HepG2 (cell line): ENCODE measurements around the gene MTSS2. TPM values are rescaled to one million over a fixed set of nuclear protein-coding genes. Genes with fewer than 3 reads are reported as not detected.

Experiments used
- ADNP ChIP-seq: sonication (generic); formaldehyde crosslinking; IDR thresholded peaks from 2 replicates; pipeline ENCODE4 v1.4.0; 2020; ENCODE audit warnings: missing genetic modification reagents
- CENPT ChIP-seq: sonication (generic); formaldehyde crosslinking; IDR thresholded peaks from 2 replicates; pipeline ENCODE4 v1.8.0; 2022; ENCODE audit warnings: low read depth, mild to moderate bottlenecking, moderate library complexity, missing genetic modification reagents
- CENPX ChIP-seq: sonication (generic); formaldehyde crosslinking; IDR thresholded peaks from 2 replicates; pipeline ENCODE4 v1.9.0; 2021; ENCODE audit warnings: mild to moderate bottlenecking, missing genetic modification reagents, moderate library complexity
- ESRRA ChIP-seq: sonication (generic); formaldehyde crosslinking; IDR thresholded peaks from 2 replicates; pipeline ENCODE4 v1.5.1; 2020; ENCODE audit warnings: mild to moderate bottlenecking, low read depth, missing genetic modification reagents
- FOXA3 ChIP-seq: IDR thresholded peaks from 2 replicates; pipeline ENCODE4 v1.6.1; 2016; ENCODE audit warnings: missing genetic modification reagents, missing compliant biosample characterization
- GZF1 ChIP-seq: sonication (generic); formaldehyde crosslinking; IDR thresholded peaks from 2 replicates; pipeline ENCODE4 v1.5.1; 2020; ENCODE audit warnings: mild to moderate bottlenecking, missing genetic modification reagents
- MIXL1 ChIP-seq: IDR thresholded peaks from 2 replicates; pipeline ENCODE4 v1.6.1; 2016
- NFATC3 ChIP-seq: sonication (generic); formaldehyde crosslinking; IDR thresholded peaks from 2 replicates; pipeline ENCODE4 v1.5.1; 2020; ENCODE audit warnings: mild to moderate bottlenecking, missing genetic modification reagents
- PAX8 ChIP-seq: sonication (generic); formaldehyde crosslinking; IDR thresholded peaks from 2 replicates; pipeline ENCODE4 v1.8.0; 2022; ENCODE audit warnings: mild to moderate bottlenecking, missing genetic modification reagents, borderline replicate concordance
- PPARG ChIP-seq: conservative IDR thresholded peaks from 2 replicates; pipeline ENCODE4 v1.6.1; 2016; ENCODE audit warnings: missing biosample characterization, missing genetic modification reagents
- PTBP1 ChIP-seq: fragments of 200-400 bp; formaldehyde crosslinking; IDR thresholded peaks from 2 replicates; pipeline ENCODE4 v1.6.1; 2018; ENCODE audit warnings: low read length, low read depth; ENCODE audit not compliant: poor library complexity, severe bottlenecking
- RFX5 ChIP-seq: IDR thresholded peaks from 2 replicates; pipeline ENCODE4 v1.6.1; 2011; ENCODE audit warnings: low read depth, low read length, improper control_type of control experiment
- SETDB1 ChIP-seq: sonication (generic); formaldehyde crosslinking; IDR thresholded peaks from 2 replicates; pipeline ENCODE4 v1.5.1; 2020; ENCODE audit warnings: missing genetic modification reagents, mild to moderate bottlenecking, borderline replicate concordance
- ZEB1 ChIP-seq: IDR thresholded peaks from 2 replicates; pipeline ENCODE4 v1.6.1; 2012; ENCODE audit warnings: mild to moderate bottlenecking, low read depth, inconsistent platforms; ENCODE audit not compliant: insufficient replicate concordance
- ZNF234 ChIP-seq: sonication (generic); formaldehyde crosslinking; conservative IDR thresholded peaks from 2 replicates; pipeline ENCODE4 v1.5.1; 2020; ENCODE audit warnings: mild to moderate bottlenecking, missing genetic modification reagents
- ZNF557 ChIP-seq: sonication (generic); formaldehyde crosslinking; IDR thresholded peaks from 2 replicates; pipeline ENCODE4 v1.4.0; 2020; ENCODE audit warnings: missing genetic modification reagents
- ZNF644 ChIP-seq: IDR thresholded peaks from 2 replicates; pipeline ENCODE4 v1.6.1; 2016; ENCODE audit warnings: low read depth
- ZNF850 ChIP-seq: sonication (generic); formaldehyde crosslinking; conservative IDR thresholded peaks from 2 replicates; pipeline ENCODE4 v1.9.0; 2021; ENCODE audit warnings: mild to moderate bottlenecking, missing genetic modification reagents
- ZSCAN20 ChIP-seq: sonication (generic); formaldehyde crosslinking; IDR thresholded peaks from 2 replicates; pipeline ENCODE4 v1.4.0; 2020; ENCODE audit warnings: missing genetic modification reagents, mild to moderate bottlenecking, borderline replicate concordance
- polyA plus RNA-seq, 8 experiments: library from polyadenylated mRNA; depleted of rRNA in 3 of 8; stranded (reverse) in 7 of 8; unstranded in 1 of 8; fragments of >200 nt; fragmentation: Illumina TruSeq in 4 of 8; extraction: Trizol in 4 of 8; gene quantifications; 2 replicates each; pipeline versions ENCODE4 v1.2.1 to v1.2.3, GENCODE V29; 2011 to 2016; ENCODE audit warnings: low read depth in 4 of 8, missing spikeins in 1 of 8, mixed read lengths in 1 of 8; ENCODE audit not compliant: insufficient read depth in 1 of 8
- total RNA-seq, 5 experiments: library from RNA; depleted of rRNA; stranded (reverse); fragments of >200 nt; fragmentation: Illumina TruSeq; extraction: Trizol; gene quantifications; 2 replicates each; pipeline ENCODE4 v1.2.3, GENCODE V29; 2016; ENCODE audit warnings: low read depth in 1 of 5
- TF ChIP-seq, protein P1 (sequence below): sonication (generic); formaldehyde crosslinking; IDR thresholded peaks from 2 replicates; pipeline ENCODE4 v1.8.0; 2022; ENCODE audit warnings: mild to moderate bottlenecking, missing genetic modification reagents
- TF ChIP-seq, protein P2 (sequence below): sonication (generic); formaldehyde crosslinking; IDR thresholded peaks from 2 replicates; pipeline ENCODE4 v1.5.0; 2020; ENCODE audit warnings: mild to moderate bottlenecking, missing genetic modification reagents, borderline replicate concordance
- TF ChIP-seq, protein P3 (sequence below): sonication (generic); formaldehyde crosslinking; IDR thresholded peaks from 2 replicates; pipeline ENCODE4 v1.9.0; 2021; ENCODE audit warnings: missing genetic modification reagents, borderline replicate concordance
- TF ChIP-seq, protein P4 (sequence below): sonication (generic); formaldehyde crosslinking; IDR thresholded peaks from 2 replicates; pipeline ENCODE4 v1.8.0; 2023; ENCODE audit warnings: mild to moderate bottlenecking, missing genetic modification reagents
- TF ChIP-seq, protein P5 (sequence below): sonication (generic); formaldehyde crosslinking; IDR thresholded peaks from 2 replicates; pipeline ENCODE4 v1.4.0; 2020; ENCODE audit warnings: mild to moderate bottlenecking, missing genetic modification reagents

Gene MTSS2
- total and polyA plus RNA-seq, 2 of the 13 experiments (the other 11 are each of a cell fraction or from before 2014, with no cell fraction given) = 132 to 242 TPM

DNA sequence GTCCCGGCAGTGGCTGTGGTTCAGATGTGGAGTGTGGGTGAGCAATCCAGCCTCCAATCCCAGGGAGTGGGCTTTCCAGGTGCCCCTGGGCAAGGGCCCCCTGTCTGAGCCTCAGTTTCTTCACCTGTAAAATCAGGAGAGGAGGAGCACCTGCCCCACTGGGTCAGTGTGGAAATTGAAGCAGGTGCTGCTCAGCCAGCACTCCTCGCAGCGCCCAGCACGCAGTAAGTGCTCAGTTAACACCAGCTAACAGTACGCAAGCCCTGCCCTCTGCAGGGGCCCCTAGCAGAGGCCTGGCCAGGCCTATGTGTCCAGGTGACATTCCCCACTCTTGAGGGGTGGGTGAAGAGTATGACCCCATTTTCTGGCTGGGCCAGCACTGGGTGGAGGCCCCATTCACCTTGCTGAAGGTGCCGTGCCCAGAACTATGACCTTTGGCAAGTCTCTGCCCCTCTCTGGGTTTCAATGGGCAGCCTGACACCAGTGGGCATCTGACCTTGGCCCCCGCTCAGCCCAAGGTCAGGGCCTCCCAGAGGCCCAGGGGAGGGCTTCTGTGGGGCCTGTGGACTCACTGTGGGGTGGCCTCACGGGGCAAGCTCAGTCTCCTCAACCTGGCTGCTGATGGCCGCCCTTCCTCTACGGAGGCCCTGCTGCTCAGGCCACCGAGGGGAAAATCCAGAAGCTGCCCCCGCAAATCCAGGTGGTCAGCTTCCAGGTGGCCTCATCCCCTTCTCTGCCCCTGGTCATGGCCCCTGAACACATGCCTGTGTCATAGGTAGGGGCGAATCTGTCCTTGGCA lies 2.5 kb downstream of the MTSS2 start (continued):
- TF ChIP-seq, protein P1, sequence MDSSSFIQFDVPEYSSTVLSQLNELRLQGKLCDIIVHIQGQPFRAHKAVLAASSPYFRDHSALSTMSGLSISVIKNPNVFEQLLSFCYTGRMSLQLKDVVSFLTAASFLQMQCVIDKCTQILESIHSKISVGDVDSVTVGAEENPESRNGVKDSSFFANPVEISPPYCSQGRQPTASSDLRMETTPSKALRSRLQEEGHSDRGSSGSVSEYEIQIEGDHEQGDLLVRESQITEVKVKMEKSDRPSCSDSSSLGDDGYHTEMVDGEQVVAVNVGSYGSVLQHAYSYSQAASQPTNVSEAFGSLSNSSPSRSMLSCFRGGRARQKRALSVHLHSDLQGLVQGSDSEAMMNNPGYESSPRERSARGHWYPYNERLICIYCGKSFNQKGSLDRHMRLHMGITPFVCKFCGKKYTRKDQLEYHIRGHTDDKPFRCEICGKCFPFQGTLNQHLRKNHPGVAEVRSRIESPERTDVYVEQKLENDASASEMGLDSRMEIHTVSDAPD = no peak
- TF ChIP-seq PPARG (no peak), ZNF644 (CRISPR knock-in tag) (no peak), NFATC3 (no peak), ADNP (CRISPR knock-in tag) (peak; percentile 73), ZNF850 (CRISPR knock-in tag) (no peak), ZNF234 (CRISPR knock-in tag) (no peak), ZNF557 (CRISPR knock-in tag) (no peak), FOXA3 (peak; percentile 29; the same call in 1 of the 2 replicates), ZSCAN20 (CRISPR knock-in tag) (0 out of 2 replicates have a peak, but pooled peaks have one; percentile 33), ZEB1 (no peak), CENPX (CRISPR knock-in tag) (no peak), PTBP1 (peak; percentile 44), GZF1 (CRISPR knock-in tag) (no peak), MIXL1 (CRISPR knock-in tag) (no peak), CENPT (CRISPR knock-in tag) (no peak), PAX8 (CRISPR knock-in tag) (no peak), RFX5 (no peak), ESRRA (CRISPR knock-in tag) (peak; percentile 98), SETDB1 (CRISPR knock-in tag) (no peak)
- TF ChIP-seq, protein P2, sequence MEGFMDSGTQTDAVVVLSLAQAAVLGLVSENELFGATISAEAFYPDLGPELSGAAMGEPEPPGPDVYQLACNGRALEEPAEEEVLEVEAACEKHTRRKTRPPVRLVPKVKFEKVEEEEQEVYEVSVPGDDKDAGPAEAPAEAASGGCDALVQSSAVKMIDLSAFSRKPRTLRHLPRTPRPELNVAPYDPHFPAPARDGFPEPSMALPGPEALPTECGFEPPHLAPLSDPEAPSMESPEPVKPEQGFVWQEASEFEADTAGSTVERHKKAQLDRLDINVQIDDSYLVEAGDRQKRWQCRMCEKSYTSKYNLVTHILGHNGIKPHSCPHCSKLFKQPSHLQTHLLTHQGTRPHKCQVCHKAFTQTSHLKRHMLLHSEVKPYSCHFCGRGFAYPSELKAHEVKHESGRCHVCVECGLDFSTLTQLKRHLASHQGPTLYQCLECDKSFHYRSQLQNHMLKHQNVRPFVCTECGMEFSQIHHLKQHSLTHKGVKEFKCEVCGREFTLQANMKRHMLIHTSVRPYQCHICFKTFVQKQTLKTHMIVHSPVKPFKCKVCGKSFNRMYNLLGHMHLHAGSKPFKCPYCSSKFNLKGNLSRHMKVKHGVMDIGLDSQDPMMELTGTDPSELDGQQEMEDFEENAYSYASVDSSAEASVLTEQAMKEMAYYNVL (CRISPR knock-in tag) = no peak
- TF ChIP-seq, protein P3, sequence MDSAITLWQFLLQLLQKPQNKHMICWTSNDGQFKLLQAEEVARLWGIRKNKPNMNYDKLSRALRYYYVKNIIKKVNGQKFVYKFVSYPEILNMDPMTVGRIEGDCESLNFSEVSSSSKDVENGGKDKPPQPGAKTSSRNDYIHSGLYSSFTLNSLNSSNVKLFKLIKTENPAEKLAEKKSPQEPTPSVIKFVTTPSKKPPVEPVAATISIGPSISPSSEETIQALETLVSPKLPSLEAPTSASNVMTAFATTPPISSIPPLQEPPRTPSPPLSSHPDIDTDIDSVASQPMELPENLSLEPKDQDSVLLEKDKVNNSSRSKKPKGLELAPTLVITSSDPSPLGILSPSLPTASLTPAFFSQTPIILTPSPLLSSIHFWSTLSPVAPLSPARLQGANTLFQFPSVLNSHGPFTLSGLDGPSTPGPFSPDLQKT (CRISPR knock-in tag) = peak; percentile 18; the same call in 1 of the 2 replicates
- TF ChIP-seq, protein P4, sequence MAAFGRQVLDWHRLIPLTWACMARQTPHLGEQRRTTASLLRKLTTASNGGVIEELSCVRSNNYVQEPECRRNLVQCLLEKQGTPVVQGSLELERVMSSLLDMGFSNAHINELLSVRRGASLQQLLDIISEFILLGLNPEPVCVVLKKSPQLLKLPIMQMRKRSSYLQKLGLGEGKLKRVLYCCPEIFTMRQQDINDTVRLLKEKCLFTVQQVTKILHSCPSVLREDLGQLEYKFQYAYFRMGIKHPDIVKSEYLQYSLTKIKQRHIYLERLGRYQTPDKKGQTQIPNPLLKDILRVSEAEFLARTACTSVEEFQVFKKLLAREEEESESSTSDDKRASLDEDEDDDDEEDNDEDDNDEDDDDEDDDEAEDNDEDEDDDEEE (CRISPR knock-in tag) = no peak
- TF ChIP-seq, protein P5, sequence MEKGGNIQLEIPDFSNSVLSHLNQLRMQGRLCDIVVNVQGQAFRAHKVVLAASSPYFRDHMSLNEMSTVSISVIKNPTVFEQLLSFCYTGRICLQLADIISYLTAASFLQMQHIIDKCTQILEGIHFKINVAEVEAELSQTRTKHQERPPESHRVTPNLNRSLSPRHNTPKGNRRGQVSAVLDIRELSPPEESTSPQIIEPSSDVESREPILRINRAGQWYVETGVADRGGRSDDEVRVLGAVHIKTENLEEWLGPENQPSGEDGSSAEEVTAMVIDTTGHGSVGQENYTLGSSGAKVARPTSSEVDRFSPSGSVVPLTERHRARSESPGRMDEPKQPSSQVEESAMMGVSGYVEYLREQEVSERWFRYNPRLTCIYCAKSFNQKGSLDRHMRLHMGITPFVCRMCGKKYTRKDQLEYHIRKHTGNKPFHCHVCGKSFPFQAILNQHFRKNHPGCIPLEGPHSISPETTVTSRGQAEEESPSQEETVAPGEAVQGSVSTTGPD (CRISPR knock-in tag) = no peak
